ENCODE data around the gene KRT81. TPM values are rescaled to one million over a fixed set of nuclear protein-coding genes. Genes with fewer than 3 reads are reported as not detected.
"Not testable (repeated sequence)": the region's sequence is repeated elsewhere in the genome, so short reads cannot be mapped to it uniquely, and the experiment has no call there.

Gene KRT81
- total RNA-seq, 1 donor from 2014 or later = 0.83 TPM

DNA sequence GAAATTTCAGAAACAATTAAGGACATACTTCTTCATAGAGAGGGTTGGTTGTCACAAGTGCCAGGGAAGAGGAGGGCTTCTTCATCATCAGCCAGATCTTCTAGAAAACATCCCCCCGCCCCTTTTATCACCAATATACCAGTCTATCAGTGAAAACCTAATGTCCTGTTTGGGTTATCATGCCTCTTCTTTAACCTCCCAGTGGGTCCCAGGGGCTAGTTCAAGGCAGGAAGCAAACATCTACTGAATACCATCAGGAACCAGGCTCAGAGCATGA is 30.2 kb downstream of the KRT81 start:
- Mint-ChIP-seq H3K27me3 (ENCODE audit: unreplicated experiment) (no peaks in the 10 kb centered on the region), H3K4me1 (ENCODE audit: unreplicated experiment) (peaks cover 26% of the 10 kb centered on the region), H3K9me3 (ENCODE audit: unreplicated experiment) (no peaks in the 10 kb centered on the region), H3K4me3 (ENCODE audit: unreplicated experiment) (no peak overlapping the region), H3K27ac (ENCODE audit: unreplicated experiment) (peak overlapping the region; percentile 24), H3K36me3 (ENCODE audit: unreplicated experiment) (no peaks in the 10 kb centered on the region)
- DNase-seq (ENCODE audit: extremely low spot score, unreplicated experiment) = no peak
- TF ChIP-seq, protein P1, sequence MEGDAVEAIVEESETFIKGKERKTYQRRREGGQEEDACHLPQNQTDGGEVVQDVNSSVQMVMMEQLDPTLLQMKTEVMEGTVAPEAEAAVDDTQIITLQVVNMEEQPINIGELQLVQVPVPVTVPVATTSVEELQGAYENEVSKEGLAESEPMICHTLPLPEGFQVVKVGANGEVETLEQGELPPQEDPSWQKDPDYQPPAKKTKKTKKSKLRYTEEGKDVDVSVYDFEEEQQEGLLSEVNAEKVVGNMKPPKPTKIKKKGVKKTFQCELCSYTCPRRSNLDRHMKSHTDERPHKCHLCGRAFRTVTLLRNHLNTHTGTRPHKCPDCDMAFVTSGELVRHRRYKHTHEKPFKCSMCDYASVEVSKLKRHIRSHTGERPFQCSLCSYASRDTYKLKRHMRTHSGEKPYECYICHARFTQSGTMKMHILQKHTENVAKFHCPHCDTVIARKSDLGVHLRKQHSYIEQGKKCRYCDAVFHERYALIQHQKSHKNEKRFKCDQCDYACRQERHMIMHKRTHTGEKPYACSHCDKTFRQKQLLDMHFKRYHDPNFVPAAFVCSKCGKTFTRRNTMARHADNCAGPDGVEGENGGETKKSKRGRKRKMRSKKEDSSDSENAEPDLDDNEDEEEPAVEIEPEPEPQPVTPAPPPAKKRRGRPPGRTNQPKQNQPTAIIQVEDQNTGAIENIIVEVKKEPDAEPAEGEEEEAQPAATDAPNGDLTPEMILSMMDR (IDR thresholded peaks at IDR 0.05) = no peak

DNA sequence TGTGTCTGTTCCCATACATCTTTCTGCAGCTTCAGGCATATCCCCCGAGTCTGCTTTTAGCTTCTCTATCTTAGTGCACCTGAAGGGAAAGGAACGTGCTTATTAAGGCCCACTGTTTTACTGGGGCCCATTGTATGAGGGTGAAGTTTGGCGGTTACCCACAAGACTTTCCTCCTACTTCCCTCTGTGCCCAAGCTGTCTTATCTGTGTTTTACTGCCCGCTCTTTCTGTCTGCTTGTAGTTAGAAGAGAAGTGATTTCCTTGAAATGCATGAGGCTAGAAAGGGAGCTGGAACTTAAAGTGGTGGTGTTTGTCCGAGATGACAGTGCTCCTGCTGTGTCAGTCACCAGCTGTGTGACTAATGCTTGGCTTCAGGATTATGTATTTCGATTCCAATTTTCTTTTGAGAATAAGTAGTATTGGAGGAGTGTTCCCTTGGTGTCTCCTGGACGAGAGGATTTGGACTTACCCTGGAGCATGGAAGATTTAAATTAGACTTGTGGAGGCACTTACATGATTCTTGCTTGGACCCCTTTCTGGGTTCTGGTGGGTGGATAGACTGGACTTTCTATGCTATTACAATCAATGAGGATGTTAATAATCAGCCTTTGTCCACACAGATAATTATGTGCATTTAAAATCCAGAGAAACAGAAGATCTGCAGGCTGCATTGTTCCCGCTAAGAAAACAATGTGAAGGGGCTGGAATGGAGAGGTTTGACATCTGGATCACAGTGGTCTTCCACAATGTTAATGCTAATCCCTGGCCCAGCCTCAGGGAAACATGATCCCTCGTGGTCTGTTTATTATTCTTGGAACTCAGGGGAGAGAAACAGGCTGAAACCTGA is 30.8 kb downstream of the KRT81 start:
- TF ChIP-seq, protein P1 (IDR thresholded peaks at IDR 0.05) = no peak
- Mint-ChIP-seq H3K36me3 (ENCODE audit: unreplicated experiment) (no peaks in the 10 kb centered on the region), H3K27ac (ENCODE audit: unreplicated experiment) (peak overlapping the region; percentile 75), H3K27me3 (ENCODE audit: unreplicated experiment) (no peaks in the 10 kb centered on the region), H3K9me3 (ENCODE audit: unreplicated experiment) (no peaks in the 10 kb centered on the region), H3K4me1 (ENCODE audit: unreplicated experiment) (peaks cover 26% of the 10 kb centered on the region), H3K4me3 (ENCODE audit: unreplicated experiment) (no peak overlapping the region)
- DNase-seq (ENCODE audit: extremely low spot score, unreplicated experiment) = no peak

DNA sequence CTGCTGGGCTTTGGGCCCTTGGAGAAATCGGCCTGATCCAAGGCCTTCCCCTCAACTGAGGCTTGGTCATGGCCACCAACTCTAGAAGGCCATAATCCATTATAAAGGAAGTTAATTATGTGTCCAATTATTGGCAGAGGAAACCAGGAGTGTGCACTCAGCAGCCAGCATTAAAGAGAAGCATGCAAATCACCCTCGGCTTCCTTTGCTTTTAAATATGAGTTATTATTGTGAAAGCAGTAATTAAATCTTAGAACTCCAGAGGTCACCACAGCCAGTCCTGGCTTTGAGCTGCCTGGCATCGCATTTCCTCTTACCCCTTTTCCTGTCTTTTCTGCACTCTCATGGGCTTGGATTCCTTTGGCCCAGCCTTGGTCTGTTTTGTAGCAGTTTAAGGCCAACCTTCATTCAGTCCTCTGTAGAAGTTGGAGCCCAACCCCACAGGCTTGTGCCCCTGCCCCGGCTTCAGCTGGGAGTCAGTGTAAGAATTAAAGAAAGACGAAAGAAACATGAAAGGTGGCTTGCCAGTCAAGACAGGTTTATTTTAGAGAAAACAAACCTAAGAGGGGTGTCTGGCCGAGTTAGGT is 31.6 kb downstream of the KRT81 start:
- no peaks in the 10 kb centered on the region for H3K9me3 Mint-ChIP-seq (ENCODE audit: unreplicated experiment)
- H3K36me3 Mint-ChIP-seq (ENCODE audit: unreplicated experiment) = no peaks in the 10 kb centered on the region
- H3K27ac Mint-ChIP-seq (ENCODE audit: unreplicated experiment) = peak overlapping the region; percentile 75
- TF ChIP-seq, protein P1 (IDR thresholded peaks at IDR 0.05) = no peak
- H3K4me3 Mint-ChIP-seq (ENCODE audit: unreplicated experiment) = no peak overlapping the region
- no peaks in the 10 kb centered on the region for H3K27me3 Mint-ChIP-seq (ENCODE audit: unreplicated experiment)
- DNase-seq (ENCODE audit: extremely low spot score, unreplicated experiment) = no peak
- peaks cover 26% of the 10 kb centered on the region for H3K4me1 Mint-ChIP-seq (ENCODE audit: unreplicated experiment)

DNA sequence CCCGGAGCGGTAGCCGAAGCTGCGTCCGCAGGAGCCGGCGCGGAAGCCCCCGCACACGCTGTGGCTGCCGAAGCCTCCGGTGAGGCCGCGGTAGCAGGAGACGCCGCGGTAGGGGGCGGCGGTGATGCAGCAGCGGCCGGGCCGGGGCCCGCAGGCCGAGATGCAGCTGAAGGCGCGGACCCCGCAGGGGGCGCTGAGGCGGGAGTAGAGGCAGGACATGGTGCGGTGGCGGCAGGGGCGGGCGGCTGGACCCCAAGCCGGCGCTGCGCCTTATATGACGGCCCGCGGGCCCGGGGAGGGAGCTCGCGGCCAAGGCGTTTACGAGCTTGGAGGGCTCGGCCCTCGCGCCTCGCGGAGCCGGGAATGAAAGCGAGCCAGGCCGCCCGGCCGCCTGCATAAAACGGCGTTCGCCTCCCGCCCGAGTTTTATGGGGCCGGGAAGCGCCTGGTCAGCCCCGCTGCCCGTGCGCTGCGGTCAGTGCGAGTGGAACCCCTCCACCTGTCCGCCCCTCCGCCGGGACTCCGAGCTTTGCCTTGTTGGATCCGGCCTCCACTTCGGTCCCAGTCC is 32.9 kb downstream of the KRT81 start:
- Mint-ChIP-seq H3K36me3 (ENCODE audit: unreplicated experiment) (no peaks in the 10 kb centered on the region), H3K4me3 (ENCODE audit: unreplicated experiment) (no peak overlapping the region), H3K4me1 (ENCODE audit: unreplicated experiment) (peaks cover 26% of the 10 kb centered on the region), H3K9me3 (ENCODE audit: unreplicated experiment) (no peaks in the 10 kb centered on the region), H3K27me3 (ENCODE audit: unreplicated experiment) (no peaks in the 10 kb centered on the region), H3K27ac (ENCODE audit: unreplicated experiment) (no peak overlapping the region)
- TF ChIP-seq, protein P1 (IDR thresholded peaks at IDR 0.05) = no peak
- no peak for DNase-seq (ENCODE audit: extremely low spot score, unreplicated experiment)

DNA sequence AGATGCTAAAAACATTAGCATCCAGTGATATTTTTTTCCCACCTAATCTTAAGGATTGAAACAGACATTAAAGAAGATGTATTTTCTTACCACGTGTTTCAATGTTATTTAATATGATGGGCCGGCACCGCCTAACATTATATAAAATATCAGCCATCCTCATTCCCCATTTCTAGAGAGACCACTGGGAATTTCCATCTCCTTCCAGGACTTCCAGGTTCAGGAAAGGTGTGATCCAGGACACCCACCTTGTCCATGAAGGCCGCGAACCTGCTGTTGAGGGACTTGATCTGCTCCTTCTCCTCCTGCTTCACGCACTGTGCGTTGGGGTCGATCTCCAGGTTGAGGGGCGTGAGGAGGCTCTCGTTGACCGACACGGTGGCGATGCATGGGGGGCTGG is 33.4 kb downstream of the KRT81 start:
- peaks cover 26% of the 10 kb centered on the region for H3K4me1 Mint-ChIP-seq (ENCODE audit: unreplicated experiment)
- H3K27ac Mint-ChIP-seq (ENCODE audit: unreplicated experiment); H3K9me3 Mint-ChIP-seq (ENCODE audit: unreplicated experiment); H3K4me3 Mint-ChIP-seq (ENCODE audit: unreplicated experiment); DNase-seq (ENCODE audit: extremely low spot score, unreplicated experiment); H3K36me3 Mint-ChIP-seq (ENCODE audit: unreplicated experiment); H3K27me3 Mint-ChIP-seq (ENCODE audit: unreplicated experiment): not testable (repeated sequence)

All from osteocyte (in vitro differentiated cells).